Measurements from ENCODE around the gene STAT6. TPM values are rescaled to one million over a fixed set of nuclear protein-coding genes. Genes with fewer than 3 reads are reported as not detected.

Gene STAT6
- total RNA-seq, 1 experiment from 2014 or later = 44.4 TPM

- Mint-ChIP-seq H3K27ac (peak overlapping the region in 2 of 3 experiments; percentile 83 to 89; a peak in 4 of 7 replicates), H3K27me3 (ENCODE audit: low read depth) (no peaks in the 10 kb centered on the region; the same call in 1 of the 2 replicates), H3K9me3 (no peaks in the 10 kb centered on the region), H3K4me3 (peak overlapping the region; percentile 40 to 55; a peak in 3 of 5 replicates), H3K4me1 (peaks cover 51 to 57% of the 10 kb centered on the region in 2 experiments), H3K36me3 (ENCODE audit: insufficient read depth in 1 of 3, low read depth in 3 of 3) (peaks cover 15 to 65% (median 51%) of the 10 kb centered on the region in 3 experiments)
- Histone ChIP-seq H2BK15ac (ENCODE audit: low read depth, low read length) (no peak overlapping the region), H3K4me1 (ENCODE audit: insufficient read depth, low read length) (no peaks in the 10 kb centered on the region; the same call in 1 of the 2 replicates), H3K79me1 (ENCODE audit: insufficient read depth, low read depth, low read length, poor library complexity, severe bottlenecking) (no peaks in the 10 kb centered on the region), H3K56ac (ENCODE audit: insufficient read length, low read depth, low read length) (no peak overlapping the region), H3K18ac (ENCODE audit: insufficient read length, low read depth, low read length) (no peak overlapping the region), H3K9me3 (ENCODE audit: control insufficient read depth, low read depth, low read length) (no peaks in the 10 kb centered on the region), H4K8ac (replicated peaks; ENCODE audit: insufficient read length, low read depth, low read length) (no peak overlapping the region), H3K14ac (ENCODE audit: insufficient read depth, low read length) (no peak overlapping the region), H3K9ac (ENCODE audit: extremely low read depth, insufficient read length, low read length) (no peak overlapping the region), H4K5ac (ENCODE audit: insufficient read length, low read depth, low read length) (no peak overlapping the region), H3K4me2 (ENCODE audit: insufficient read depth, insufficient read length, low read length) (no peak overlapping the region), H3K79me2 (ENCODE audit: insufficient read depth, low read length) (no peaks in the 10 kb centered on the region; the same call in 1 of the 2 replicates), H3K27me3 (ENCODE audit: insufficient read depth, low read length) (no peaks in the 10 kb centered on the region), H3K23me2 (ENCODE audit: insufficient read length, low read depth, low read length, poor library complexity, severe bottlenecking) (peaks cover 2% of the 10 kb centered on the region), H3T11ph (ENCODE audit: low read length) (no peak overlapping the region), H4K91ac (ENCODE audit: insufficient read length, low read depth, low read length) (no peak overlapping the region), H2AK5ac (ENCODE audit: insufficient read length, low read length) (no peak overlapping the region), H3K4ac (ENCODE audit: low read depth, low read length) (no peak overlapping the region), H3K27ac (ENCODE audit: insufficient read length, low read depth, low read length) (no peak overlapping the region), H2BK20ac (ENCODE audit: low read depth, low read length, poor library complexity, severe bottlenecking) (no peak overlapping the region), H3K23ac (ENCODE audit: insufficient read length, low read depth, low read length) (no peak overlapping the region), H4K20me1 (ENCODE audit: control insufficient read depth, insufficient read depth, insufficient read length) (no peaks in the 10 kb centered on the region), H2AFZ (ENCODE audit: low read length) (no peak overlapping the region), H2BK5ac (ENCODE audit: insufficient read length, low read length) (no peak overlapping the region), H2BK120ac (ENCODE audit: low read depth, low read length, poor library complexity, severe bottlenecking) (no peak overlapping the region), H2BK12ac (ENCODE audit: insufficient read length, low read depth, low read length) (no peak overlapping the region)
- no CpG with 5 or more reads among the region's 25 CpGs for WGBS (ENCODE audit: extremely low coverage, insufficient read length, low lambda C conversion rate)
- no peak for TF ChIP-seq CTCF (conservative IDR thresholded peaks at IDR 0.05)
- DNase-seq = no peak
Observed at GRCh38 chr12:57091638-57092528, 19.3 kb downstream of the STAT6 start.
